ENCODE results near the gene TERT.

TERT gene

GRCh38 chr5:1282131-1282992 is 12.5 kb downstream of the TERT start:
- Histone ChIP-seq H3K27me3 (ENCODE audit: insufficient read depth, low read depth, severe bottlenecking) (no peaks in the 10 kb centered on the region), H3K4me3 (ENCODE audit: low read depth, low read length) (no peak overlapping the region)

DNA sequence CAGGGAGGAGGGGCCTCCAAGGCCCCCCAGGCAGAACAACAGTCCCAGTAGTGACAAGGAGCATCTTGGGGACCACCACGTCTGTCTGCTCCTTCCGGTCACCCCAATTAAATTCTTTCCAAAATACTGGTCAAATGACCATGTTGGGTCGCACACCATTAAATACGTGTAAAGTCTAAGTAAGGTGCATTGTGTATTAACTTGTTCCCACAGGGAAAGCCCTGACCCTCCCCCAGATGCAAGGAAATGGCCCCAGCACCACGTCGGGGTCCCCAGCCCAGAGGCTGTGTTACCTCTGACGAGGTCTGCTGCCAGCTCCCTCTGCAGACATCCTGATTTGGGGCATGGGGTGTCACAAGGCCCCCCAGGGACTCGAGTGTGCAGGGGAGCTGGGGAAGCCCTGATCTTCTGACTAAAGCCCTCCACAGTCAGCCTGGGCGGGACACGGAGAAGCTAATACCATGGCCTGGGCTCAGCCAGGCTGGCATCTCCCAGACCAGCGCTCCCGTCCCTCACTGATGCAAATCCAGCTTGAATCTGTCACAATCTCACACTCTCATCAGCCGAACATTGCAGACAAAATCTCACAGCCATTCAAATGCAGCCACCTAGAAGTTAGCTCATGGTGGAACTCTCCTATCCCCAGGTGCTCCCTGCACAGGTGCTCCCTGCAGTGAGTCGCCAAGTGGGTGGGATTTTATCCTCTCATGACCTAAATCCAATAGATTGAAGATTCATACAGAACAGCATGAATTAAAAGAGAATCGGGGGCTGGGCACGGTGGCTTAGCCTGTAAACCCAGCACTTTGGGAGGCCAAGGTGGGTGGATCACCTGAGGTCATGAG is 13.6 kb downstream of the TERT start:
- no peaks in the 10 kb centered on the region for H3K27me3 ChIP-seq (ENCODE audit: insufficient read depth, low read depth, severe bottlenecking)
- no peaks in the 10 kb centered on the region for H3K9me3 ChIP-seq (ENCODE audit: severe bottlenecking)
- no peak overlapping the region for H3K27ac ChIP-seq
- DNase-seq: no peak
- H3K4me3 ChIP-seq (ENCODE audit: low read depth, low read length): no peak overlapping the region
- no peak for TF ChIP-seq CTCF (IDR thresholded peaks at IDR 0.05; ENCODE audit: low read depth, low read length)
- no peaks in the 10 kb centered on the region for H3K36me3 ChIP-seq

More at GRCh38 chr5:1282131-1282992, 12.5 kb downstream of the TERT start:
- DNase-seq: no peak
- H3K27ac ChIP-seq: no peak overlapping the region
- H3K9me3 ChIP-seq (ENCODE audit: severe bottlenecking): no peaks in the 10 kb centered on the region
- TF ChIP-seq CTCF (IDR thresholded peaks at IDR 0.05; ENCODE audit: low read depth, low read length): no peak
- no peaks in the 10 kb centered on the region for H3K36me3 ChIP-seq

DNA sequence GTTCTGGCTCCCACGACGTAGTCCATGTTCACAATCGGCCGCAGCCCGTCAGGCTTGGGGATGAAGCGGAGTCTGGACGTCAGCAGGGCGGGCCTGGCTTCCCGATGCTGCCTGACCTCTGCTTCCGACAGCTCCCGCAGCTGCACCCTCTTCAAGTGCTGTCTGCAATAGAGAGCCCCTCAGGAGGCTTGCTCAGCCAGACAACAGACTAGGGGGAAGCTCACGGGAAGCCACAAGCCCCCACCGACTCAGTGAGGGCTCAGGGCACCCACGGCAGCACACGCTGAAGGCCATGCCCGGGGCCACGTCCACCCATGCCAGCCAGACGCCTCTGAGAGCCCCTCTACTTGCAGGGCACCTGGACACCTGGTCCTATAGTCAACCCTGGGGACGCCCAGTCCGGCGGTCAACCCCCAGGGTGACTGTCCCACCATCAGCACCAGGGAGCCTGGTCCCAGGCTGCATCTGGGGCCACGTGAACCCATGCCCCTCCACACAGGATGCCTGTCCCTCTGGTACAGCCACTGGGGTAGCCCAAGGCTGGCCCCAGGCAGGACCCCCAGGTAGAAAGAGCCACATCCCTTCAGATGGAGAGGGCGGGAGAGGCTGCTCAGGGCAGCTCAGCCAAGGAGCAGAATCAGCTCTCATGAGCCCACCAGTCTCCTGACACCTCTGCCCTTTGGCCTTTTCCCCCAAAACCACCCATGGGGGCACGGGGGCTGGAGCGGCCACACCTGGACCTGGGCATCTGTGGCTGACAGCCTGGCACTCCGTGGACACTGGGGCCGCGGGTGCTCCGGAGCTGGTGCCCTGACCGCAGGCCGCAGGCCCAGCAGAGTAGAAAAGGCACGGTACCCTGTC is 14.5 kb downstream of the TERT start:
- Histone ChIP-seq H3K27ac (no peak overlapping the region), H3K4me3 (ENCODE audit: low read depth, low read length) (no peak overlapping the region), H3K36me3 (no peaks in the 10 kb centered on the region), H3K9me3 (ENCODE audit: severe bottlenecking) (no peaks in the 10 kb centered on the region), H3K27me3 (ENCODE audit: insufficient read depth, low read depth, severe bottlenecking) (no peaks in the 10 kb centered on the region)
- no peak for DNase-seq
- no peak for TF ChIP-seq CTCF (IDR thresholded peaks at IDR 0.05; ENCODE audit: low read depth, low read length)

- Histone ChIP-seq H3K27ac (no peak overlapping the region), H3K9me3 (ENCODE audit: severe bottlenecking) (no peaks in the 10 kb centered on the region), H3K4me3 (ENCODE audit: low read depth, low read length) (no peak overlapping the region), H3K36me3 (no peaks in the 10 kb centered on the region), H3K27me3 (ENCODE audit: insufficient read depth, low read depth, severe bottlenecking) (no peaks in the 10 kb centered on the region)
- no peak for TF ChIP-seq CTCF (IDR thresholded peaks at IDR 0.05; ENCODE audit: low read depth, low read length)
- DNase-seq: no peak
Observed at GRCh38 chr5:1279443-1280151, 15.3 kb downstream of the TERT start.
